ENCODE results near the gene TTC12.
A peak's percentile ranks its signal among the peaks of the same experiment; 100 is the strongest.

The TTC12 gene

DNA sequence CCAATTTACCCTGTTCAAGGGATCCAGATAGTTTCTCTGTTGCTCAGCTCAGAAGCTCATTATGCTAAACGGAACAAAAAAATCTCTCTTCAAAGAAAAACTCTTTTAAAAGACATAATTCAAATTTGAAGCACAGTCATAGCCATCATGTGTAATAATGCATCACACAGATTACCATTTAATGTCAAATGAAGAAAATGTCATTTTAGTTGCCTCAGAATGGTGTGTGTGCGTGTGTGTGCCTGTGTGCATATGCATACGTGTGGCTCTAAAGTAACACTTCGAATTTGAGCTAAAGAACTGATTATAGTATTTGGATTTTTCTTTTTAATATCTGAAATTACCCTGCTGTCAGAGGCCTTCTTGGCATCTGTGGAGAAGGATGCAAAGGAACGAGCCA is 9.9 kb downstream of the TTC12 start:
- DNase-seq (ENCODE audit: low spot score), result no peak

DNA sequence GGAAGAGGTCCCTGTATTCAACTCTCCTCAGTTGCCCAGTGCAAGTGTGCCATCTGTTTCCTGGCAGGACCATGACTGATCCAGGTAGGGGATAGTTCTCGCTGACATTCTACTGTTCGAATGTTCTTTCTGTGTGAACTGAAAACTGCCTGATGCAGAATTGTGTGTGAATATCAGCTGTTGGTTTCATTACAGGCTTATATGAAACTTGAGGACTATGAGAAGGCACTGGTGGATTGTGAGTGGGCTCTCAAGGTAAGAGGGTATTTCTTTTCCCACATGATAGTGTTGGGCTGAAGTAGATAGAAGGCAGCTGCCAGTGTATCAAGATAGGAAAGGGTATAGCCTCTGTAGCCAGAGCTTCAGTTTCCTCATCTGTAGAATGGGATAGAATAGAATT is 15.3 kb downstream of the TTC12 start:
- DNase-seq (ENCODE audit: low spot score), result no peak

- peak; percentile 29 for DNase-seq (ENCODE audit: low spot score)
Observed at GRCh38 chr11:113331441-113331840, 17.1 kb downstream of the TTC12 start.

GRCh38 chr11:113332023-113332422 is 17.6 kb downstream of the TTC12 start:
- peak; percentile 2 for DNase-seq (ENCODE audit: low spot score)

GRCh38 chr11:113332638-113333329 is 18.4 kb downstream of the TTC12 start:
- no peak for DNase-seq (ENCODE audit: low spot score)

GRCh38 chr11:113334183-113334582 is 19.8 kb downstream of the TTC12 start:
- DNase-seq (ENCODE audit: low spot score), result no peak

GRCh38 chr11:113338730-113339129 is 24.3 kb downstream of the TTC12 start:
- DNase-seq (ENCODE audit: low spot score), result no peak

DNA sequence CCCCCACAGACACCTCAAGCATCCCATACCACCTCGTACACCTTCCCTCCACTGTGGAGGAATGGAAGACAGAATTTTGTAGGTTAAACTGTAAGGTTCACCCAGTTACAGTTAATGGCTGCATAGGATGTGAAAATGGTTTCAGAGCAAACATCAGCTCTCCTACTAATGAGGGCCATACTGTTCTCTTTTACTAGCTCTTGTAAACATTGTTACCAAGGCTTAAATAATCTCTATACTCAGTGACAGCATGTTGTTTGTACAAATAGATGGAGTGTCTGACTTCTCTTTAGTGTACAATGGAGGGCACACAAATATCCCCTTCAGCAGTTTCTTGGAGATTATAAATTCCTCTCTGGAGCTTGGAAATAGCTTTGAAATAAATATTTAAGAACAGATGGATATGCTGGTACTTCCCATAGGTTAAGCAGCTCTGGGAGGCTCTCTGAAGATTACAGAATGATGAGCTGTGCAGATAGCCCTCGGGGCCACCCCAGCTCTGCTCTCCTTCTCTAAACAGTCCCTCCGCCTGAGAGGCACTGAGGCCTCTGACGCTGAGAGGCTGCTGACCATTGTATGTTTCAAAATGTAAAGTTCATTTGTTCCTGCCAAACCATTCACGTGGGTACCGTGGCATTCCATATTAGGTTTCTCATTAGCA is 25.7 kb downstream of the TTC12 start:
- DNase-seq (ENCODE audit: low spot score), result no peak

- no peak for DNase-seq (ENCODE audit: low spot score)
Observed at GRCh38 chr11:113341388-113342165, 27.2 kb downstream of the TTC12 start.

- DNase-seq (ENCODE audit: low spot score), result no peak
Observed at GRCh38 chr11:113345978-113346377, 31.6 kb downstream of the TTC12 start.

GRCh38 chr11:113349528-113349927 is 35.1 kb downstream of the TTC12 start:
- no peak for DNase-seq (ENCODE audit: low spot score)

DNA sequence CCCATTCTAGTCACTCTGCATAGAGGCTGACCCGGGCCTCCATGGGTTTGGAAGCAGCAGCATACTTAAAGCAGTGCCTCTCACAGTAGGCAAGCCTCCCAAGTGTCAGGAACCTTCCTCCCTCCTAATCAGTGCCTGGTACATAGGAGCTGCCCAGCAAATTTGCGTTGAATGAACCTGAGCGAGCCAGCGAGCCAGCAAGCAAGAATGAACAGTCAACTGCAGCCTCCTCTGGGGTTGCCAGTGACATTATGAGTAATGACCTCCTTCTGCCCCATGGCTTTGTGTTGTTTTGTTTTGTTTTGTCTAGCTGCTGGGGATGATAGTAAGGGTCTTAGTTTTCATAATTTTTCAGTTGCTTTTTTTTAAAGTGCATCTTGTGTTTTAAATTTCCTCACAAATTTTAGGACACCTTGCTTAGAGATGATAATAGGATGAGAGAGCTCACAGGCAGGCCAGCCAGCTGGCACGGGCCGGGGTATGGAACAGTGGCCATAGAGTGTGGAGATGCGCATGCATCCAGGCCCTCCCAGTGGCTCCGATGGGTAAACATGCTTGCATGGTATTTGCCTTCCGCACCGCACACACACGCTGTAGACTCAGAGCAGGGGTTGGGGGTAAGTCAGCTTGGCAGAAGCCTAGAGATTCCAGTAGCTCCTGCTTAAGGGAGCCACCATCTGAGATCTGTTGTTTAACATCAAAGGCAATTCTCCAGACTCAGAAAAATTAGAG is 36.1 kb downstream of the TTC12 start:
- DNase-seq (ENCODE audit: low spot score), result no peak

DNA sequence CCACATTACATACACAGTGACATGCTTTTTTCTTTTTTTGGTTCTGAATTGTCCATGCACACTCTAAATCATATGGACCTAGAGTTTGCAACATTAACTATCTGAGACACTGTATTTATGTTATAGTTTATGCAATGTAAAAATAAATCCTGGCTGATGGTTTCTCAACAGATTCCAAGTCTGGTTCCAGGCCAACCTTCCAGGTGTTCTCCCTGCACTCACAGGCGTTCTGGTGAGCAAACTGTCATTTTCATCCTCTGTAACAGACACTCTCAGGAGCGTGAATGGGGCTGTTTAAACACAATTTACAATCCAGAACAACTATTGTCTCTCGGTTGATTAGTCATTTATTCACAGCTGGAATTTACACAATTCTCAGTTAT is 36.7 kb downstream of the TTC12 start:
- DNase-seq (ENCODE audit: low spot score), result no peak

- no peak for DNase-seq (ENCODE audit: low spot score)
Observed at GRCh38 chr11:113351480-113351879, 37.1 kb downstream of the TTC12 start.

GRCh38 chr11:113356203-113356602 is 41.8 kb downstream of the TTC12 start:
- DNase-seq (ENCODE audit: low spot score), result no peak

DNA sequence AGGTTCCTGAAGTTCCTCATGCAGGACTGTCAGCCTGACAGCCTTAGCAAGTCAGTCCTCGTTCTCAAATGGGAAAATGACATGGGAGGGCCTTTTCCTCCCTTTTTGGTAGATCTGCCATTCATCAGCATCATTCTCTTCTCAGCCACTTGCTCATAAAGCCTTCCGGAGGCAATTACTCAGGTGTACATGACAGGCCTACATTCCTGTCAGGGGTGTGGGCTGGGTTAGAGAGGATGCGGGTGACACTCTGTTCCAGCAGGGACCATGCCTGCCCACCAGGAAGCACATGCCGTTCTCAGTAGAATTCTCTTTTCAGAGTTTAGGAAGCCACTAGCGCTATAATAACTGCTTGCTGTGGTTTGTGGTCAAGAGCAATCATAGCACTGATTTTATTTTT is 49.0 kb downstream of the TTC12 start:
- no peak for DNase-seq (ENCODE audit: low spot score)

DNA sequence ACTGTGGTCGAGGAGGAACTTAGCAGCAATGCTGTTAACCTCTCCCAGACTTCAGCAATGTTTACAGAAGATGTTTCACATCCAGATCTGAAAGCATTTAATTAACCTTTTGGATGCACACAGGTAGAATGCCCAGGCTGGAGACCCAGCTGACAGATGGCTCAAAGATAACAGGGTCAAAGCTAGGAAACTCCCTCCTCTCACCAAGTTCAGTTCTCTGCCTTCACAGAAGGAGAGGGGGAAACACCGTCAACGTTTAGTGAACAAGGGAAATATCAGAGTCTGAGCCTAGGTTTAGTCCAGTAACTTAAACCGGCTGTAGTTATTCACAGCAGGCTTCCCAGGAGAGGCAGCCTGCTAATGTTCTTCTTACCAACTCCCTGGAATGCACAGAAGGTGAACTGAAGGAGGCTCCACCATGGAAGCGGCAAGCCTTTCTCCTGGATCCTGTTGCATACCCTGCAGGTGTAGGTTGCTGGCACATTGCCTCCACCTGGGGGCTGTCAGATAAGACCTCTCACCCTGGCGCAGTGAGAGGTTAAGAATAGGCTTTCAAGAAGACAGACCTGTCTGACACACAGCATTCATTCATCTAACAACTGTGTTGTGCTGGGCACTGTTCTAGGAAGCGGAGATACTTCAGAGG is 49.7 kb downstream of the TTC12 start:
- no peak for DNase-seq (ENCODE audit: low spot score)

DNA sequence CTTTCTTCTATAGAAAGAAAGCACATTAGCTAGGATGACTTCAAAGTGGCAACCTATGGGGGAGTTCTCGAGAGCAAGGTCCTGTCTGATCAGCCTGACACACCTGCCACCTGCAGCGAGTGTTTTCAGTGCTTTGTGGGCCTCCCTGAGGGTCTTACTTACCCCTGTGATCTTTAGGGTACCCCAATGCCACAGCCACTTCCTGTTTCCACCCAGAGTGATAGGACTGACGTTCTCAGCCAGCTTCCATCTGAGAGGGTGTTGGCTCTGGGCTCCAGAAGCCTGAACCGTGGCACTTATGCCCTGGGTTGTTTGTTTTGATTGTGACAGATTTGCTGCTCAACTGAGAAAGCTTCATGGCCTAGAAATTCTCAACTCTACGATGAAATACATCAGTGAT is 51.5 kb downstream of the TTC12 start:
- no peak for DNase-seq (ENCODE audit: low spot score)

DNA sequence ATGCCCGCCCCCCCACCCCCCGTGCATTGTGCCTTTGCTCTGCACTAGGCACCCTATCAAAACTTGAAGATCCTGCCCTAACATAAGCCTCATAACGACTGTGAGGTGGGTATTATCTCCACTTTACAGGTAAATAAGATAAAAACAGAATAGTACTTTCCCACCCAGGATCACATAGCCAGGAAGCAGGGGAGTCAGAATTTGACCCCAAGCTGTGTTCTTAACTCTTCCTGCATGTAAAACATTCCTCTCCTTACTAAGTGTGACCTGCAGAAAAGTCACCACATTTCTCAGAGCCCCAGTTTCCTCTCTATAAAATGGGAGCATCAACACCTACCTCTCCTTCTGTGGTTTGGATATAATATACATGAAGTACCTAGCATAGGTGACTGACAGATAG is 55.0 kb downstream of the TTC12 start:
- DNase-seq (ENCODE audit: low spot score), result no peak

DNA sequence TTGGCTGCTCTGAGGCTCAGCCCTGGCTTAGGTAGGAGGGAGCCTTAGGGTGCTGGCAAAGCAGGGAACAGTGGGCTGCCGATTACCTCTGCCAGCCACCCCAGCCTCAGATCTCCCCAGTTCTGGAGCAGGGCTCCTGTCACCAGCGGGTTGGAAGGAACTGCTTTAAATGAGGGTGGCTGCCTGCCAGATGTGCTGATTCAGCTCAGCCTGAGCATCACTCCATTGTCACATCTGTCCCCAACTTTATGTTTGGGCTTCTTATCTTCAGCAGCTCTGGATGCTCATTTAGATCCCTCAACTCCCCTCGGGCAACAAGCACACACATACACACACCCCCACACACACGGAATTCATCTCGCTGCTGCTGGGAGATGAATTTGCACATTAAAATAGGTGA is 56.3 kb downstream of the TTC12 start:
- DNase-seq (ENCODE audit: low spot score), result no peak

DNA sequence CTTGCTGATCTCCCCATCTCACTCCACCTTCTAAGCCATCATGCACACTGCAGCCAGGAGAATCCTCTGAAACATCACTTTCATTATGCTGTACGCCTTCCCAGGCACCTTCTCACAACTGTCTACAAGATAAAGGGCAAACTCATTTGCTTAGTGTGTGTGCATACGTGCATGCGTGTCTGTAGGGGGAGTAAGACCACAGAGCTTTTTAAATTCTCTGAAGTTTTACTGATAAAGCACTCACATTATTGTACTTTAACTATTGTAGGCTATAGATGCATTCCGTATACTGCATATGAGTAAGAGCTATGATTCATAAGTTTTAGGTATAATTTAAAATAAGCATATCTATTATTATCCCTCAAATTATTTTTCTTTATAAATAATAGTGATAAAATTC is 57.9 kb downstream of the TTC12 start:
- DNase-seq (ENCODE audit: low spot score), result no peak

DNA sequence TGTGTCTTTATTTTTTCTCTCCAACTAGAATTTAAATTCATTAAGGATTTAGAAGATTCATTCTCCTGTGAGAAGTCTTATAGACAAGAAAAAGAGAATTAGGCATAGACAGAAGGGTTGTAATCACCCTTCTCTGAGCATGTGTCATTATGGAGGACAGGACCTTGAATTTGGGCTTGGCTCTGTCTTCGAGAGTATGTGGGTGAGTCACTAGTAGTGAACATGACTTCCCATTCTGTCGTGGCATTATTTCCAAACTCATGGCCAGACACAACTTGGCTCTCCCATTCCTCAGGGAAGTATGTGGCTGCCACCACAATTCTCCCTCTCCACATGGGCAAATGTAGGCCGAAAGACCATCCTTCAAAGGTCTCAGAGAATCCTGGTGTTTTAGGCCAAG is 58.9 kb downstream of the TTC12 start:
- no peak for DNase-seq (ENCODE audit: low spot score)
